K562 (cell line): ENCODE results near the gene LHPP. TPM values are rescaled to one million over a fixed set of nuclear protein-coding genes. Genes with fewer than 3 reads are reported as not detected.

Experiments
- ATAC-seq: fragments of 200-7000 bp; cut with Tn5 transposase; 3 replicates; pipeline ENCODE4 v1.9.1; 2020; ENCODE audit warnings: moderate library complexity
- BruUV-seq: library from RNA; stranded (reverse); fragments of 400-500 nt; replicated peaks from 2 replicates; lab custom pipeline; 2021; lab: Mats Ljungman, UMichigan
- CTCF ChIA-PET: fragments of 300-600 bp; formaldehyde crosslinking; extraction: SDS; loops from one replicate; lab custom pipeline; 2021; ENCODE audit warnings: low intra/inter-chr PET ratio; lab: Yijun Ruan, JAX
- POLR2A ChIA-PET: fragments of 300-600, 350-650 bp; sonication (Branson Sonifier 250); formaldehyde crosslinking; extraction: SDS; loops from one replicate; lab custom pipeline; 2021; ENCODE audit warnings: antibody characterized with exemption, inconsistent platforms; lab: Yijun Ruan, JAX
- DNase-seq, 4 experiments: peaks; one replicate each; pipeline versions ENCODE4 v3.0.0 to v3.0.0-alpha.2; 2011 to 2018; ENCODE audit warnings: low spot score in 3 of 4, mixed read lengths in 3 of 4; ENCODE audit errors: extremely low read depth in 1 of 4
- FAIRE-seq: peaks from 2 replicates; lab custom pipeline; 2011; peaks lifted over from hg19 to GRCh38; lab: Jason Lieb, UNC
- H2AFZ ChIP-seq: 2 replicates; pipeline ENCODE4 v1.6.0; 2011; ENCODE audit warnings: low read depth, low read length, control low read depth, inconsistent platforms
- H3K27ac ChIP-seq: fragments of 200-600 bp; 3 replicates; pipeline ENCODE4 v1.8.0; 2011; ENCODE audit warnings: low read depth, mild to moderate bottlenecking, control low read depth, inconsistent platforms, low read length, moderate library complexity, mixed read lengths; ENCODE audit errors: extremely low read depth
- H3K27me3 ChIP-seq, 2 experiments: fragments of 300-600 bp in 1 of 2; 2 replicates in 1 of 2; 3 replicates in 1 of 2; pipeline versions ENCODE4 v1.6.0 to v1.8.0; 2011; ENCODE audit warnings: inconsistent platforms in 2 of 2, low read length in 2 of 2, mild to moderate bottlenecking in 1 of 2, mixed read lengths in 1 of 2, moderate library complexity in 1 of 2; ENCODE audit not compliant: control insufficient read depth in 2 of 2, insufficient read depth in 2 of 2
- H3K36me3 ChIP-seq: fragments of 300-600 bp; 3 replicates; pipeline ENCODE4 v1.8.0; 2011; ENCODE audit warnings: mild to moderate bottlenecking, low read length, inconsistent platforms; ENCODE audit not compliant: control insufficient read depth, insufficient read depth
- H3K4me1 ChIP-seq, 2 experiments: fragments of 200-600 bp in 1 of 2; replicated peaks in 1 of 2; 2 replicates in 1 of 2; 3 replicates in 1 of 2; pipeline versions ENCODE4 v1.5.1 to v1.8.0; 2011; ENCODE audit warnings: inconsistent platforms in 2 of 2, low read length in 2 of 2, mild to moderate bottlenecking in 1 of 2, mixed read lengths in 1 of 2, moderate library complexity in 1 of 2; ENCODE audit not compliant: control insufficient read depth in 2 of 2, insufficient read depth in 2 of 2
- H3K4me2 ChIP-seq: 2 replicates; pipeline ENCODE4 v1.6.1; 2011; ENCODE audit warnings: low read length, control low read depth, inconsistent platforms, mixed read lengths; ENCODE audit not compliant: insufficient read depth
- H3K4me3 ChIP-seq: fragments of 200-600 bp; sonication (generic), shearing (Covaris generic); 2 replicates; pipeline ENCODE4 v1.5.1; 2016; ENCODE audit warnings: control low read depth, inconsistent platforms
- H3K79me2 ChIP-seq: fragments of 200-600 bp; 3 replicates; pipeline ENCODE4 v1.8.0; 2011; ENCODE audit warnings: low read length, inconsistent platforms; ENCODE audit not compliant: control insufficient read depth, insufficient read depth
- H3K9ac ChIP-seq, 2 experiments: 2 replicates each; pipeline versions ENCODE4 v1.6.0 to v1.6.1; 2011; ENCODE audit warnings: low read depth in 2 of 2, low read length in 2 of 2, control low read depth in 1 of 2, inconsistent platforms in 1 of 2, mild to moderate bottlenecking in 1 of 2, mixed read lengths in 1 of 2; ENCODE audit not compliant: insufficient read depth in 1 of 2
- H3K9me1 ChIP-seq: one replicate; pipeline ENCODE4 v1.6.0; 2011; ENCODE audit warnings: inconsistent platforms, mild to moderate bottlenecking, low read length, moderate library complexity; ENCODE audit not compliant: control insufficient read depth, insufficient read depth
- H3K9me3 ChIP-seq: replicated peaks from 2 replicates; pipeline ENCODE4 v1.5.1; 2011; ENCODE audit warnings: low read depth, low read length, inconsistent platforms; ENCODE audit not compliant: control insufficient read depth, insufficient read depth
- H4K20me1 ChIP-seq: replicated peaks from 2 replicates; pipeline ENCODE4 v1.6.1; 2011; ENCODE audit warnings: low read length, inconsistent platforms, mixed read lengths; ENCODE audit not compliant: control insufficient read depth, insufficient read depth
- EGR1 ChIP-seq: fragments of 450-650 bp; conservative IDR thresholded peaks from 2 replicates; pipeline ENCODE4 v1.6.1; 2017; ENCODE audit warnings: mild to moderate bottlenecking
- XRCC3 ChIP-seq: fragments of 450-650 bp; IDR thresholded peaks from 2 replicates; pipeline ENCODE4 v1.6.1; 2017; ENCODE audit warnings: mild to moderate bottlenecking, moderate library complexity
- WGBS: fragments of 100-300 bp; shearing (Covaris generic); methylation state at CpG from one replicate; pipeline ENCODE4 v1.1.6; 2016; ENCODE audit warnings: low coverage, mixed read lengths; ENCODE audit not compliant: insufficient coverage; ENCODE audit errors: missing lambda C conversion rate; 5-methylcytosine and 5-hydroxymethylcytosine counted together
- in situ Hi-C: fragments of 300-500 bp; cut with MboI; formaldehyde crosslinking; loops from 4 replicates; pipeline ENCODE4 v1.15.0; 2018; ENCODE audit warnings: inconsistent platforms, mixed read lengths
- intact Hi-C: fragments of 100-400 bp; cut with micrococcal nuclease; formaldehyde crosslinking; loops from 2 replicates; pipeline ENCODE4 v1.14.2; 2022
- polyA plus RNA-seq, 8 experiments: library from polyadenylated mRNA; depleted of rRNA in 4 of 8; stranded (reverse) in 5 of 8; unstranded in 3 of 8; fragments of >200 nt; fragmentation: Nextera tagmentation in 2 of 8; fragmentation: Illumina TruSeq in 1 of 8; extraction: Ambion mirVana in 2 of 8; extraction: Trizol in 1 of 8; gene quantifications; 2 replicates each; pipeline versions ENCODE4 v1.2.1 to v1.2.3, GENCODE V29; 2011 to 2014; ENCODE audit warnings: inconsistent platforms in 1 of 8, missing spikeins in 1 of 8
- total RNA-seq, 7 experiments: library from RNA; depleted of rRNA in 6 of 7; stranded (reverse); fragments of >200 nt in 6 of 7; fragmentation: Illumina TruSeq in 2 of 7; extraction: Trizol in 2 of 7; gene quantifications; 2 replicates each; pipeline versions ENCODE4 v1.2.1 to v1.2.3, GENCODE V29; 2011 to 2021; ENCODE audit warnings: low replicate concordance in 1 of 7
- TF ChIP-seq, protein P1 (sequence below): IDR thresholded peaks from 3 replicates; pipeline ENCODE4 v1.6.1; 2011; ENCODE audit warnings: borderline replicate concordance, mild to moderate bottlenecking; ENCODE audit not compliant: insufficient read length, insufficient read depth

LHPP gene
- total and polyA plus RNA-seq, 9 of the 15 experiments (the other 6 are each of a cell fraction or from before 2014, with no cell fraction given), result 0.34 to 7.4 (median 3.0) TPM

- Histone ChIP-seq H3K4me2 (no peak overlapping the region), H3K36me3 (no peaks in the 10 kb centered on the region), H3K79me2 (no peaks in the 10 kb centered on the region), H3K4me1 (peaks cover 3 to 56% of the 10 kb centered on the region in 2 experiments; a peak in 4 of 5 replicates), H3K4me3 (no peak overlapping the region), H3K9me3 (no peaks in the 10 kb centered on the region), H4K20me1 (no peaks in the 10 kb centered on the region; the same call in 1 of the 2 replicates)
- ATAC-seq, result peak; percentile 30
- intact Hi-C loops, result loop anchor here (10.0 kb wide), 1 partner anchor 295 kb away; no protein-coding TSS in a partner anchor
- WGBS, result 31% methylated on average over 7 of the region's 17 CpGs
- CTCF ChIA-PET, result interaction anchor here (0.7 to 3.5 kb wide), 2 partner anchors 215 to 821 kb away, joined by 3 to 17 read pairs; partner anchors contain the start of gene FAM53B
- FAIRE-seq, result no peak
- peak in 1 of 4 experiments; percentile 21 for DNase-seq
- TF ChIP-seq EGR1, result peak; percentile 68
- no peak for TF ChIP-seq XRCC3
- TF ChIP-seq, all 486 proteins: peak for 1
- H3K9me1 ChIP-seq, result no peaks in the 10 kb centered on the region
- in situ Hi-C loops, result loop anchor here (10.0 kb wide), 1 partner anchor 515 kb away; no protein-coding TSS in a partner anchor
- H3K9ac ChIP-seq, result no peak overlapping the region
- no peaks in the 10 kb centered on the region for H3K27me3 ChIP-seq
- POLR2A ChIA-PET, result interaction anchor here (0.6 kb wide), 1 partner anchor 34 kb away, joined by 3 read pairs; no protein-coding TSS in a partner anchor
- no peak overlapping the region for H2AFZ ChIP-seq
- no peak overlapping the region for H3K27ac ChIP-seq
- no TSS peak for BruUV-seq
Measured at GRCh38 chr10:124529661-124530214, 68.1 kb downstream of the LHPP start.

DNA sequence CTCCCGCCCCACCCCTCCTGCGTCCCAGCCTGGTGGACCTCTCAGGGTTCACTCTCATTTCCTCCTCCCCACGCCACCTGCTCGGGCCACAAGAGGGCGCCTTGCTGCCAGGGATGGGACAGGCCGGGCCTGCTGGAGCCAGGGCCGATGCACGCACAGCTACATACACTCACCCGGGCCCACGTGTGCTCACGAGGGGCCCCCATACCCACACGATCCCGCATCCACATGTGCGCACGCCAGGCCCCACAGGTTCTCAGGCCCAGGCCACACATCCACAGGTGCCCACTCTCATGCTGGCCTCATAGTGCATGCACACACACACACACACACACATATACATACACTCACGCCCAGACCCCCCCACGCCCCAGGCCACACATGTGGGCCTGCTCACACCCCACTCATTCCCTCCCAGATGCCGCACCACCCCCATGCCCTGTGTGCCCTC, 68.6 kb downstream of the LHPP start:
- FAIRE-seq (no peak), ATAC-seq (peak; percentile 96), DNase-seq (peak; percentile 82 to 86 (median 83))
- no peak overlapping the region for H3K4me3 ChIP-seq
- no peaks in the 10 kb centered on the region for H3K9me1 ChIP-seq
- no peaks in the 10 kb centered on the region for H3K9me3 ChIP-seq
- CTCF ChIA-PET, result interaction anchor here (0.7 to 3.5 kb wide), 2 partner anchors 215 to 820 kb away, joined by 3 to 17 read pairs; partner anchors contain the start of gene FAM53B
- in situ Hi-C loops (loop anchor here (10.0 kb wide), 1 partner anchor 515 kb away; no protein-coding TSS in a partner anchor), intact Hi-C loops (loop anchor here (10.0 kb wide), 1 partner anchor 295 kb away; no protein-coding TSS in a partner anchor)
- no peaks in the 10 kb centered on the region; the same call in 1 of the 2 replicates for H4K20me1 ChIP-seq
- no peaks in the 10 kb centered on the region for H3K36me3 ChIP-seq
- 6% methylated on average over 15 of the region's 18 CpGs for WGBS
- POLR2A ChIA-PET, result no interaction called here
- no TSS peak for BruUV-seq
- H3K79me2 ChIP-seq, result no peaks in the 10 kb centered on the region
- no peaks in the 10 kb centered on the region for H3K27me3 ChIP-seq
- peak overlapping the region; percentile 43 for H2AFZ ChIP-seq
- H3K9ac ChIP-seq, result 0 out of 4 replicates have a peak overlapping the region, but pooled peaks of 1 of the 2 experiments have one; percentile 28
- H3K4me1 ChIP-seq, result peaks cover 3 to 52% of the 10 kb centered on the region in 2 experiments; a peak in 4 of 5 replicates
- H3K27ac ChIP-seq, result no peak overlapping the region
- no peak overlapping the region for H3K4me2 ChIP-seq
- TF ChIP-seq, protein P1, sequence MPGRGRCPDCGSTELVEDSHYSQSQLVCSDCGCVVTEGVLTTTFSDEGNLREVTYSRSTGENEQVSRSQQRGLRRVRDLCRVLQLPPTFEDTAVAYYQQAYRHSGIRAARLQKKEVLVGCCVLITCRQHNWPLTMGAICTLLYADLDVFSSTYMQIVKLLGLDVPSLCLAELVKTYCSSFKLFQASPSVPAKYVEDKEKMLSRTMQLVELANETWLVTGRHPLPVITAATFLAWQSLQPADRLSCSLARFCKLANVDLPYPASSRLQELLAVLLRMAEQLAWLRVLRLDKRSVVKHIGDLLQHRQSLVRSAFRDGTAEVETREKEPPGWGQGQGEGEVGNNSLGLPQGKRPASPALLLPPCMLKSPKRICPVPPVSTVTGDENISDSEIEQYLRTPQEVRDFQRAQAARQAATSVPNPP, result no peak
